Panc1 (cell line): ENCODE measurements around the gene IL1RAPL1.

Experiments
- CTCF ChIP-seq: fragments of 450-650 bp; IDR thresholded peaks from 2 replicates; pipeline ENCODE4 v1.5.1; 2017; ENCODE audit warnings: mild to moderate bottlenecking
- POLR2AphosphoS5 ChIP-seq: IDR thresholded peaks from 2 replicates; pipeline ENCODE4 v1.6.1; 2012; ENCODE audit warnings: mild to moderate bottlenecking, low read depth, low read length, moderate library complexity
- REST ChIP-seq, 2 experiments: IDR thresholded peaks; 2 replicates each; pipeline ENCODE4 v1.6.1; 2011 to 2012; ENCODE audit warnings: low read depth in 2 of 2, control low read depth in 1 of 2, low read length in 1 of 2, mild to moderate bottlenecking in 1 of 2, moderate library complexity in 1 of 2; ENCODE audit not compliant: insufficient read depth in 1 of 2
- SIN3A ChIP-seq: IDR thresholded peaks from 2 replicates; pipeline ENCODE4 v1.6.1; 2012; ENCODE audit warnings: low read depth, mild to moderate bottlenecking, low read length, moderate library complexity, borderline replicate concordance; ENCODE audit not compliant: insufficient read depth
- TCF7L2 ChIP-seq: IDR thresholded peaks from 2 replicates; pipeline ENCODE4 v1.6.1; 2011; ENCODE audit warnings: mild to moderate bottlenecking, low read depth, low read length, inconsistent platforms

DNA sequence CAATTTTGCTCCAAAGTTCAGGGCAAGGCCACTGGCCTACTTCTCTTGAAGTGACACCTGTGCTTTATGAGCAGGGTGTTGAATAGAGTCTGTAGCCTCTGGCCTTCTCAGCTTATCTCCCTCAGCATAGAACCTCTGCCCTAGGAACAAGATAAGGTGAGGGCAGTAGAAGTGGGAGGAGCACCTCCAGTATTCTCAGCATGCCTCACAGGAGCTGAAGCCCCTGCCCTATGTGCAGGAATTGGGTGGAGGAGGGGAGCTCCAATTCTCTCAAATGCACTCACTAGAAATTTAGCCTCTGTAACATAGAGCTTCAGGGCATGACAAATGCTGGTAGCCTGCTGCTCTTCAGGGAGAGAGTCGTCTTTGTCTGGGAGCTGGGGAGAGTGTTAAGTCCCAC lies 479.3 kb downstream of the IL1RAPL1 start:
- no peak for TF ChIP-seq CTCF
- no peak for TF ChIP-seq POLR2AphosphoS5
- TF ChIP-seq TCF7L2: no peak
- no peak for TF ChIP-seq REST (IDR thresholded peaks at IDR 0.05; ENCODE audit: insufficient read depth in 1 of 2, low read depth in 2 of 2, low read length in 1 of 2)
- no peak for TF ChIP-seq SIN3A
